Natural killer cell treated with Interleukin-12 subunit alpha and Interleukin-12 subunit beta and Interleukin-15 and Interleukin-18, amount 100 ng/mL, for 72 hours (primary cell): ENCODE measurements around the gene CDHR4. TPM values are rescaled to one million over a fixed set of nuclear protein-coding genes. Genes with fewer than 3 reads are reported as not detected.
"Not testable (repeated sequence)": the region's sequence is repeated elsewhere in the genome, so short reads cannot be mapped to it uniquely, and the experiment has no call there.

ENCODE experiments used
- ATAC-seq, 2 donors: fragments of 150-1000 bp; cut with Tn5 transposase in 1 of 2; sonication (Bioruptor Pico), chemical (Tn5 transposase) in 1 of 2; 2 replicates each; pipeline ENCODE4 v1.10.0; 2021
- DNase-seq: peaks from one replicate; pipeline ENCODE4 v3.0.0; 2022; ENCODE audit warnings: low spot score
- H3K27ac Mint-ChIP-seq, 2 donors: 1 replicate in 1 of 2; 2 replicates in 1 of 2; pipeline ENCODE4 v1.8.0; 2022; ENCODE audit warnings: mixed read lengths in 2 of 2, mild to moderate bottlenecking in 1 of 2, moderate library complexity in 1 of 2
- H3K27me3 Mint-ChIP-seq, 2 donors: 1 replicate in 1 of 2; 2 replicates in 1 of 2; pipeline ENCODE4 v1.8.0; 2022; ENCODE audit warnings: mixed read lengths in 2 of 2
- H3K36me3 Mint-ChIP-seq: one replicate; pipeline ENCODE4 v1.8.0; 2022; ENCODE audit warnings: mixed read lengths
- H3K4me1 Mint-ChIP-seq, 2 donors: 1 replicate in 1 of 2; 2 replicates in 1 of 2; pipeline ENCODE4 v1.8.0; 2022; ENCODE audit warnings: low read depth in 2 of 2, mixed read lengths in 2 of 2, mild to moderate bottlenecking in 1 of 2
- H3K4me3 Mint-ChIP-seq: one replicate; pipeline ENCODE4 v1.8.0; 2022; ENCODE audit warnings: mixed read lengths
- H3K9me3 Mint-ChIP-seq: 2 replicates; pipeline ENCODE4 v1.8.0; 2022; ENCODE audit warnings: mixed read lengths
- total RNA-seq, 2 donors: library from RNA; stranded (reverse); gene quantifications; one replicate each; pipeline ENCODE4 v1.2.3, GENCODE V29; 2022

The CDHR4 gene
- total RNA-seq, 2 donors from 2014 or later, result not detected

- Mint-ChIP-seq H3K4me3 (no peak overlapping the region), H3K27ac (peak overlapping the region in 1 of 2 donors; percentile 27), H3K9me3 (no peaks in the 10 kb centered on the region), H3K36me3 (no peaks in the 10 kb centered on the region), H3K27me3 (no peaks in the 10 kb centered on the region), H3K4me1 (peaks cover 23% of the 10 kb centered on the region in 2 donors)
- ATAC-seq (no peak), DNase-seq (no peak)
Observed at GRCh38 chr3:49780080-49780974, 19.3 kb downstream of the CDHR4 start.

DNA sequence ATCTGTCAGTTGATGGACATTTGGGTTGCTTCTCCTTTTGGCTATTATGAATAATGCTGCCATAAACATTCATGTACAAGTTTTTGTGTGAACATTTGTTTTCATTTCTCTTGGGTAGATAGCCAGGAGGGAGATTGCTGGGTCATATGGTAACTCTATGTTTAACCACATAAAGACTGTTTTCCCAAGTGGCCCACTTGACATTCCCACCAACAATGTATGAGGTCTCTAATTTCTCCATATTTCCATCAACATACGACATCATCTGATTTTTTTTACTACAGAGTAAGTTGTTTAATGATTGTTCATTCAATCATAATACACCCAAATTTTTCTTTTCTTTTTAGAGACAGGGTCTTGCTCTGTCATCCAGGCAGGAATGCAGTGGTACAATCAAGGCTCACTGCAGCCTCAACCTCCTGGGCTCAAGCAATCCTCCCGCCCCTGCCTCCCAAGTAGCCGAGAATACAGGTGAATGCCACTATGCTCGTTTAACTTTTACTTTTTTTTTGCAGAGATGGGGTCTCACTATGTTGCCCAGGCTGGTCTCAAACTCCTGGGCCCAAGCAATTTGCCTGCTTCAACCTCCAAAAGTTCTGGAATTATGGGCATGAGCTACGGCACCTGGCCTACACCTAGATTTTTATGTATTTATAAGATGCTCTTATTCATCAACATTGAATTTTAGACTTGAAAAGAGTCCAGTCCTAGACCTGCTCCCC is 20.2 kb downstream of the CDHR4 start:
- no peaks in the 10 kb centered on the region for H3K9me3 Mint-ChIP-seq
- no peak for ATAC-seq
- no peaks in the 10 kb centered on the region for H3K36me3 Mint-ChIP-seq
- DNase-seq, result no peak
- no peaks in the 10 kb centered on the region for H3K27me3 Mint-ChIP-seq
- H3K27ac Mint-ChIP-seq, result peak overlapping the region in 1 of 2 donors; percentile 15
- peaks cover 17 to 23% of the 10 kb centered on the region in 2 donors for H3K4me1 Mint-ChIP-seq
- no peak overlapping the region for H3K4me3 Mint-ChIP-seq

DNA sequence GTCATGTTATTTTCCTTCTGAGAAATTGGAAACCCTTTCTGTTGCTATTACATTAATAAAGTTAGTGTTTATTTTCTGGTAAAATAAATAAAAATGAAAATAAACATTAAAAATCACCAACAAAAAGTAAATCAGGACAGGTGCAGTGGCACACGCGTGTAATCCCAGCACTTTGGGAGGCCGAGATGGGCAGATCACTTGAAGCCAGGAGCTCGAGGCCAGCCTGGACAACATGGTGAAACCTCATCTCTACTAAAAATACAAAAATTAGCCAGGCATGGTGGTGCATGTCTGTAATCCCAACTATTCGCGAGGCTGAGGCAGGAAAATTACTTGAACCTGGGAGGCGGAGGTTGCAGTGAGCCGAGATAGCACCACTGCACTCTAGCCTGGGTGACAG is 23.6 kb downstream of the CDHR4 start:
- H3K27me3 Mint-ChIP-seq, result not testable (repeated sequence)

DNA sequence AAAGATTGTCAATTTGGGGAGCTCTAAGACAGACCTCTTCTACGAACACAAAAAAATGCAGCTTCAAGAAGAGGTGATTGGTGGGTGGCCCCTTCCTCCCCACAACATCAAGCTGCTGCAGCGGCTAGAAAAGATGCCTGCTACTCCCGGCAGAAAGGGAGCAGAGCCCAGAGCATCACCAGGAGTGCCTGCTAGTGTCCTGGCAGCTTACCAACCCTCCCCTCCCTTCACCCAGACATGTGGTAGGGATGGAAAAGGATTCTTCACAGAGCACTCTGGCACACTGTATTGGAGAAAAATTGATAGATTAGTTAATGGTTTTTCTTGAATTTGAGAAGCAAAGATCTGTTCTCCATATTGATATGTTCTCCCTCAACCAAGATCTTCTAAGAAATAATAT is 24.1 kb downstream of the CDHR4 start:
- Mint-ChIP-seq H3K9me3 (no peaks in the 10 kb centered on the region), H3K27me3 (no peaks in the 10 kb centered on the region), H3K4me1 (peaks cover 12 to 16% of the 10 kb centered on the region in 2 donors), H3K27ac (peak overlapping the region in 1 of 2 donors; percentile 21), H3K4me3 (no peak overlapping the region), H3K36me3 (no peaks in the 10 kb centered on the region)
- DNase-seq (no peak), ATAC-seq (no peak)

More for the DNA sequence above, 23.6 kb downstream of the CDHR4 start:
- H3K27ac Mint-ChIP-seq, H3K9me3 Mint-ChIP-seq, H3K4me3 Mint-ChIP-seq, H3K36me3 Mint-ChIP-seq, DNase-seq, ATAC-seq: not testable (repeated sequence)
- peaks cover 13 to 20% of the 10 kb centered on the region in 2 donors for H3K4me1 Mint-ChIP-seq

- H3K9me3 Mint-ChIP-seq, result no peaks in the 10 kb centered on the region
- peaks cover 0 to 11% of the 10 kb centered on the region in 2 donors for H3K4me1 Mint-ChIP-seq
- ATAC-seq (no peak), DNase-seq (no peak)
- H3K27ac Mint-ChIP-seq, result no peak overlapping the region
- no peaks in the 10 kb centered on the region for H3K27me3 Mint-ChIP-seq
- no peak overlapping the region for H3K4me3 Mint-ChIP-seq
- H3K36me3 Mint-ChIP-seq, result no peaks in the 10 kb centered on the region
Observed at GRCh38 chr3:49772703-49773102, 27.0 kb downstream of the CDHR4 start.

DNA sequence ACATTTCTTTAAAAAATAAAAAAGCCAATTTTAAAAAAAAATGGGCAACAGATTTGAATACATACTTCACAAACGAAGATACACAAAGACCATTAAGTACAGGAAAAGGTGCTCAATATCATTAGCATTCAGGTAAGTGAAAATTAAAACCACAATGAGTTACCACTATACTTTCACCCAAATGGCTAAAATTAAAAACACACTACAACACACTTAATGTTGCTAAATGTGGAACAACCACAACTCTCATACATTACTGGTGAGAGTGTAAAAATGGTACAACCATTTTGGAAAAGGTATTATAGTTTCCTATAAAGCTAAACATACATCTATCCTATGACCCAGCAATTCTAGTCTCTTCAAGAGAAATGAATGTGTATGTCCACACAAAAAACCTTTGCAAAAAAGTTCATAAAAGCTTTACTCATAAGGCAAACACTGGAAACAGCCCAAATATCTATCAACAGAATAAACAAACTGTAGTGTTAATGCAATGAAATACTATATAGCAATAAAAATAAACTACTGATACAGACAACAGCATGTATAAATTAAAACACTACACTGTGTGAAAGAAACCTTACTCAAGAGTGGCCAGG is 28.2 kb downstream of the CDHR4 start:
- H3K27me3 Mint-ChIP-seq, result no peaks in the 10 kb centered on the region
- no peak for DNase-seq
- H3K9me3 Mint-ChIP-seq, result no peaks in the 10 kb centered on the region
- no peak overlapping the region for H3K27ac Mint-ChIP-seq
- peaks cover 0 to 12% of the 10 kb centered on the region in 2 donors for H3K4me1 Mint-ChIP-seq
- no peak overlapping the region for H3K4me3 Mint-ChIP-seq
- H3K36me3 Mint-ChIP-seq, result no peaks in the 10 kb centered on the region
- no peak for ATAC-seq

DNA sequence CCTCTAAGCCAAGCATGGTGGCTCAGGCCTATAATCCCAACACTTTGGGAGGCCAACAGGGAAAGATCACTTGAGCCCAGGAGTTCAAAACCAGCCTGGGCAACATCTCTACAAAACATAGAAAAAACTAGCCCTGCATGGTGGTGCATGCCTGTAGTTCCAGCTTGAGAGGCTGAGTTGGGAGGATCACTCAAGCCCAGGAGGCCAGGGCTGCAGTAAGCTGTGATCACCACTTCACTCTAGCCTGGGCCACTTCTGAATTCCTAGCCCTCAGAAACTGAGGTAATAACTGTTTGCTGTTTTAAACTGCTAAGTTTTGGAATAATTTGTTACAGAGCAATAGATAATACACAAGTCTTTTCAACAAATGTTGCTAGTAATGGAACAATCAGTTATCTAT is 29.7 kb downstream of the CDHR4 start:
- no peaks in the 10 kb centered on the region for H3K27me3 Mint-ChIP-seq
- no peak overlapping the region for H3K27ac Mint-ChIP-seq
- ATAC-seq (no peak), DNase-seq (no peak)
- no peak overlapping the region for H3K4me3 Mint-ChIP-seq
- H3K36me3 Mint-ChIP-seq, result no peaks in the 10 kb centered on the region
- peaks cover under 1 to 9% of the 10 kb centered on the region in 2 donors for H3K4me1 Mint-ChIP-seq
- H3K9me3 Mint-ChIP-seq, result no peaks in the 10 kb centered on the region

GRCh38 chr3:49769286-49769915 is 30.3 kb downstream of the CDHR4 start:
- H3K9me3 Mint-ChIP-seq, result no peaks in the 10 kb centered on the region
- DNase-seq (no peak), ATAC-seq (no peak)
- H3K4me3 Mint-ChIP-seq, result no peak overlapping the region
- H3K36me3 Mint-ChIP-seq, result no peaks in the 10 kb centered on the region
- peaks cover 6 to 9% of the 10 kb centered on the region in 2 donors for H3K4me1 Mint-ChIP-seq
- H3K27ac Mint-ChIP-seq, result no peak overlapping the region
- no peaks in the 10 kb centered on the region for H3K27me3 Mint-ChIP-seq

DNA sequence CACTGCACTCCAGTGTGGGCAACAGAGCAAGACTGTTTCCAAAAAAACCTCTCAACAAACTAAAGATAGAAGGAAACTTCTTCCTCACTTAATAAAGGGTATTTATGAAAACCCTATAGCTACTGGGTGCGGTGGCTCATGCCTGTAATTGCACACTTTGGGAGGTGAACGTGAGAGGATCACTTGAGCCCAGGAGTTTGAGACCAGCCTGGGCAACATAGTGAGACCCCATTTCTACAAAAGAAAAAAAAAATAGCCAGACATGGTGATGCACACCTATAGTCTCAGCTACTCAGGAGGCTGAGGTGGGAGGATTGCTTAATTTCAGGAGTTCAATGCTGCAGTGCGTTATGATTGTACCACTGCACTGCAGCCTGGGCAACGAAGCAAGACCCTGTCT is 35.7 kb downstream of the CDHR4 start:
- ATAC-seq, result no peak
- H3K27me3 Mint-ChIP-seq, result no peaks in the 10 kb centered on the region
- no peaks in the 10 kb centered on the region for H3K9me3 Mint-ChIP-seq
- DNase-seq, result no peak
- no peaks in the 10 kb centered on the region for H3K36me3 Mint-ChIP-seq
- no peak overlapping the region for H3K27ac Mint-ChIP-seq
- peaks cover 6 to 7% of the 10 kb centered on the region in 2 donors for H3K4me1 Mint-ChIP-seq
- no peak overlapping the region for H3K4me3 Mint-ChIP-seq

GRCh38 chr3:49761661-49762060 is 38.0 kb downstream of the CDHR4 start:
- H3K36me3 Mint-ChIP-seq, result no peaks in the 10 kb centered on the region
- no peak overlapping the region for H3K4me3 Mint-ChIP-seq
- DNase-seq, result no peak
- H3K9me3 Mint-ChIP-seq, result no peaks in the 10 kb centered on the region
- no peak for ATAC-seq
- peaks cover 11 to 16% of the 10 kb centered on the region in 2 donors for H3K4me1 Mint-ChIP-seq
- H3K27me3 Mint-ChIP-seq, result no peaks in the 10 kb centered on the region
- H3K27ac Mint-ChIP-seq, result no peak overlapping the region

DNA sequence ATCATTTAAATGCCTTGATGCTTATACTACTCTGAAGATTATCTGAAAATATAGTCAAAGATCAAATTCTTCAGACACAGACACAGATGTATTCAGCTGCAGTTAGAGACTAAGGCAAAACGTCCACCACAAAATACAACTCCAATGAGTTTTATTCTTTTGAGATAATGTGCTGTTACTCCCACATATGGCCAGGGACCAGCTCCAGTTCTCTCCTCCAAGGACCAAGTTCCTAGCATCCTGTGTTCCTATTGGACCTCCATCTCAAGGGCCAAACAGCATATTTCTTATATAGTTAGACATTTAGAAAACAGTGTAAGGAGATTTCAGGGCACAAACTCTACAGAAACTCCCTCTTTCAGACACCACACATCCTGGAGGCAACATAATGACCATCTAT is 40.4 kb downstream of the CDHR4 start:
- ATAC-seq, result no peak
- H3K4me1 Mint-ChIP-seq, result peaks cover 23 to 25% of the 10 kb centered on the region in 2 donors
- peak overlapping the region in 1 of 2 donors; percentile 35 for H3K27ac Mint-ChIP-seq
- H3K36me3 Mint-ChIP-seq, result no peaks in the 10 kb centered on the region
- H3K27me3 Mint-ChIP-seq, result no peaks in the 10 kb centered on the region
- DNase-seq, result no peak
- no peaks in the 10 kb centered on the region for H3K9me3 Mint-ChIP-seq
- no peak overlapping the region for H3K4me3 Mint-ChIP-seq

GRCh38 chr3:49757197-49757596 is 42.5 kb downstream of the CDHR4 start:
- ATAC-seq, result no peak
- H3K27ac Mint-ChIP-seq, result no peak overlapping the region
- DNase-seq, result no peak
- no peaks in the 10 kb centered on the region for H3K36me3 Mint-ChIP-seq
- no peak overlapping the region for H3K4me3 Mint-ChIP-seq
- no peaks in the 10 kb centered on the region for H3K9me3 Mint-ChIP-seq
- H3K4me1 Mint-ChIP-seq, result peaks cover 32 to 38% of the 10 kb centered on the region in 2 donors
- H3K27me3 Mint-ChIP-seq, result no peaks in the 10 kb centered on the region

GRCh38 chr3:49756036-49756435 is 43.6 kb downstream of the CDHR4 start:
- Mint-ChIP-seq H3K27ac (peak overlapping the region in 1 of 2 donors; percentile 6), H3K4me1 (peaks cover 32 to 38% of the 10 kb centered on the region in 2 donors), H3K9me3 (no peaks in the 10 kb centered on the region), H3K4me3 (no peak overlapping the region), H3K36me3 (no peaks in the 10 kb centered on the region), H3K27me3 (no peaks in the 10 kb centered on the region)
- no peak for DNase-seq
- ATAC-seq, result no peak
